ENCODE data around the gene REM1. TPM values are rescaled to one million over a fixed set of nuclear protein-coding genes. Genes with fewer than 3 reads are reported as not detected.
"Not testable (repeated sequence)": the region's sequence is repeated elsewhere in the genome, so short reads cannot be mapped to it uniquely, and the experiment has no call there.

Gene REM1
- 1 to 10 TPM; 1.3 to 4.9 TPM for total RNA-seq

- Histone ChIP-seq H3K27ac (peak within 1 kb of the TSS; percentile 11 to 17), H3K4me1 (replicated peaks) (no peaks in the 10 kb centered on the region), H3K4me3 (peak within 1 kb of the TSS; percentile 22 to 23), H3K9me3 (no peaks in the 10 kb centered on the region), H3K27me3 (replicated peaks; ENCODE audit: insufficient read depth) (peaks cover 17% of the 10 kb centered on the region), H3K36me3 (no peaks in the 10 kb centered on the region)
- 5% methylated on average over 32 of the region's 33 CpGs for WGBS
- TF ChIP-seq POLR2A (IDR thresholded peaks at IDR 0.05) = no peak
- TF ChIP-seq POLR2AphosphoS5 (IDR thresholded peaks at IDR 0.05) = no peak
- no peak for TF ChIP-seq CTCF (IDR thresholded peaks at IDR 0.05)
- no peak for DNase-seq (ENCODE audit: low spot score)
- intact Hi-C loops (cut with DNase I) = no loop called here
Measured at GRCh38 chr20:31474758-31475427, at the start of gene REM1, which contains the start of gene DEFB124. Gene REM1, plus strand, starts transcription at chr20:31475288. Its CDS starts 1,158 bp downstream, at chr20:31476446. Gene DEFB124, minus strand, starts transcription at chr20:31475127. Its CDS starts 2,114 bp downstream, at chr20:31473013.

- Histone ChIP-seq H3K4me1 (replicated peaks) (no peaks in the 10 kb centered on the region), H3K4me3 (no peak overlapping the region), H3K9me3 (no peaks in the 10 kb centered on the region), H3K27ac (no peak overlapping the region), H3K27me3 (replicated peaks; ENCODE audit: insufficient read depth) (no peaks in the 10 kb centered on the region), H3K36me3 (no peaks in the 10 kb centered on the region)
- intact Hi-C loops (cut with DNase I) = no loop called here
- DNase-seq (ENCODE audit: low spot score) = no peak
- TF ChIP-seq POLR2AphosphoS5 (IDR thresholded peaks at IDR 0.05) (no peak), CTCF (IDR thresholded peaks at IDR 0.05) (no peak), POLR2A (IDR thresholded peaks at IDR 0.05) (no peak)
Measured at GRCh38 chr20:31425797-31426196, 49.3 kb upstream of the REM1 start.

- H3K36me3 ChIP-seq; H3K4me3 ChIP-seq; DNase-seq (ENCODE audit: low spot score); H3K27me3 ChIP-seq (replicated peaks; ENCODE audit: insufficient read depth); H3K4me1 ChIP-seq (replicated peaks); H3K27ac ChIP-seq; intact Hi-C loops (cut with DNase I); H3K9me3 ChIP-seq: not testable (repeated sequence)
- WGBS = 94% methylated on average over 14 of the region's 48 CpGs
Measured at GRCh38 chr20:31426891-31427551, 48.1 kb upstream of the REM1 start.

- H3K9me3 ChIP-seq; H3K27me3 ChIP-seq (replicated peaks; ENCODE audit: insufficient read depth); intact Hi-C loops (cut with DNase I); H3K27ac ChIP-seq; H3K4me1 ChIP-seq (replicated peaks); DNase-seq (ENCODE audit: low spot score); H3K36me3 ChIP-seq; H3K4me3 ChIP-seq: not testable (repeated sequence)
- WGBS = 93% methylated on average over 25 of the region's 31 CpGs
Measured at GRCh38 chr20:31427576-31427975, 47.5 kb upstream of the REM1 start.

- intact Hi-C loops (cut with DNase I) = no loop called here
- Histone ChIP-seq H3K4me3 (no peak overlapping the region), H3K36me3 (no peaks in the 10 kb centered on the region), H3K27me3 (replicated peaks; ENCODE audit: insufficient read depth) (no peaks in the 10 kb centered on the region), H3K9me3 (no peaks in the 10 kb centered on the region), H3K27ac (no peak overlapping the region), H3K4me1 (replicated peaks) (no peaks in the 10 kb centered on the region)
- no peak for DNase-seq (ENCODE audit: low spot score)
- WGBS = 71% methylated on average over 4 of the region's 4 CpGs
- no peak for TF ChIP-seq POLR2A (IDR thresholded peaks at IDR 0.05)
- TF ChIP-seq POLR2AphosphoS5 (IDR thresholded peaks at IDR 0.05) = no peak
- TF ChIP-seq CTCF (IDR thresholded peaks at IDR 0.05) = no peak
Measured at GRCh38 chr20:31430568-31431115, 44.4 kb upstream of the REM1 start.
